Neural cell (in vitro differentiated cells): Measurements from ENCODE around the gene AVPR1B. TPM values are rescaled to one million over a fixed set of nuclear protein-coding genes. Genes with fewer than 3 reads are reported as not detected.
"Not testable (repeated sequence)": the region's sequence is repeated elsewhere in the genome, so short reads cannot be mapped to it uniquely, and the experiment has no call there.

ENCODE experiments used
- H2AFZ ChIP-seq: fragments of 200-600, 300-800 bp; sonication (generic), shearing (Covaris generic); 2 replicates; pipeline ENCODE4 v1.6.0; 2014; ENCODE audit warnings: low read depth, mild to moderate bottlenecking, antibody characterized with exemption, low read length, moderate library complexity
- H3F3A ChIP-seq: fragments of 200-600 bp; shearing (Covaris generic); 2 replicates; pipeline ENCODE4 v1.6.1; 2016; ENCODE audit warnings: mild to moderate bottlenecking, moderate library complexity, mixed read lengths, antibody characterized with exemption, low read length; ENCODE audit not compliant: insufficient read depth, poor library complexity, severe bottlenecking
- H3K27ac ChIP-seq: fragments of 200-600, 300-800 bp; sonication (generic), shearing (Covaris generic); 2 replicates; pipeline ENCODE4 v1.5.1; 2014; ENCODE audit warnings: mild to moderate bottlenecking, low read length, moderate library complexity
- H3K27me3 ChIP-seq: fragments of 300-800, 200-600 bp; sonication (generic), shearing (Covaris generic); 2 replicates; pipeline ENCODE4 v1.6.0; 2014; ENCODE audit warnings: mild to moderate bottlenecking, low read depth, low read length, moderate library complexity; ENCODE audit not compliant: insufficient read depth
- H3K36me3 ChIP-seq: fragments of 300-800, 200-600 bp; sonication (generic), shearing (Covaris generic); 2 replicates; pipeline ENCODE4 v1.5.1; 2014; ENCODE audit warnings: mild to moderate bottlenecking, antibody characterized with exemption, low read length, moderate library complexity; ENCODE audit not compliant: insufficient read depth
- H3K4me2 ChIP-seq: fragments of 300-800, 200-600 bp; sonication (generic), shearing (Covaris generic); 2 replicates; pipeline ENCODE4 v1.6.0; 2014; ENCODE audit warnings: mild to moderate bottlenecking, low read length
- H3K4me3 ChIP-seq: fragments of 300-800, 200-600 bp; sonication (generic), shearing (Covaris generic); 2 replicates; pipeline ENCODE4 v1.5.1; 2014; ENCODE audit warnings: mild to moderate bottlenecking, low read length, moderate library complexity
- H3K79me2 ChIP-seq: fragments of 200-600 bp; shearing (Covaris generic); replicated peaks from 2 replicates; pipeline ENCODE4 v1.6.0; 2014; ENCODE audit warnings: mild to moderate bottlenecking, low read length, moderate library complexity; ENCODE audit not compliant: insufficient read depth
- H3K9ac ChIP-seq: fragments of 300-800, 200-600 bp; sonication (generic), shearing (Covaris generic); 2 replicates; pipeline ENCODE4 v1.6.1; 2016; ENCODE audit warnings: mild to moderate bottlenecking, low read length, mixed read lengths
- H3K9me2 ChIP-seq: fragments of 200-600 bp; shearing (Covaris generic); 2 replicates; pipeline ENCODE4 v1.6.1; 2016; ENCODE audit warnings: mild to moderate bottlenecking, low read length, mixed read lengths; ENCODE audit not compliant: insufficient read depth
- H3K9me3 ChIP-seq: fragments of 200-600, 300-800 bp; sonication (generic), shearing (Covaris generic); 2 replicates; pipeline ENCODE4 v1.6.1; 2016; ENCODE audit warnings: mild to moderate bottlenecking, mixed run types, low read length, moderate library complexity, mixed read lengths
- H4K20me1 ChIP-seq: fragments of 200-600 bp; shearing (Covaris generic); 2 replicates; pipeline ENCODE4 v1.6.1; 2016; ENCODE audit warnings: mild to moderate bottlenecking, mixed run types; ENCODE audit not compliant: insufficient read depth
- CTCF ChIP-seq: fragments of 450-650 bp; IDR thresholded peaks from 2 replicates; pipeline ENCODE4 v1.5.1; 2014; ENCODE audit warnings: antibody characterized with exemption, mild to moderate bottlenecking, moderate library complexity; ENCODE audit not compliant: poor library complexity, severe bottlenecking
- EP300 ChIP-seq: fragments of 450-650 bp; conservative IDR thresholded peaks from 2 replicates; pipeline ENCODE4 v1.6.1; 2014; ENCODE audit warnings: antibody characterized with exemption, mild to moderate bottlenecking, moderate library complexity; ENCODE audit not compliant: poor library complexity, severe bottlenecking
- EZH2 ChIP-seq: fragments of 200-600, 300-800 bp; shearing (Covaris generic), sonication (generic); IDR thresholded peaks from 2 replicates; pipeline ENCODE4 v1.6.1; 2014; ENCODE audit warnings: antibody characterized with exemption, low read length, borderline replicate concordance, mild to moderate bottlenecking; ENCODE audit not compliant: insufficient read depth, poor library complexity, severe bottlenecking
- MXI1 ChIP-seq: fragments of 450-650 bp; conservative IDR thresholded peaks from 2 replicates; pipeline ENCODE4 v1.6.1; 2014; ENCODE audit warnings: antibody characterized with exemption, mild to moderate bottlenecking; ENCODE audit not compliant: poor library complexity, severe bottlenecking
- POLR2AphosphoS5 ChIP-seq: IDR thresholded peaks from 2 replicates; pipeline ENCODE4 v1.6.1; 2012
- RAD21 ChIP-seq: fragments of 450-650 bp; conservative IDR thresholded peaks from 2 replicates; pipeline ENCODE4 v1.6.1; 2014; ENCODE audit warnings: antibody characterized with exemption, mild to moderate bottlenecking, moderate library complexity
- REST ChIP-seq: IDR thresholded peaks from 2 replicates; pipeline ENCODE4 v1.6.1; 2012; ENCODE audit warnings: borderline replicate concordance
- SMC3 ChIP-seq: fragments of 450-650 bp; conservative IDR thresholded peaks from 2 replicates; pipeline ENCODE4 v1.6.1; 2014; ENCODE audit warnings: antibody characterized with exemption, mild to moderate bottlenecking, moderate library complexity; ENCODE audit not compliant: poor library complexity
- TAF1 ChIP-seq: IDR thresholded peaks from 2 replicates; pipeline ENCODE4 v1.6.1; 2012; ENCODE audit warnings: low read depth
- polyA plus RNA-seq: library from polyadenylated mRNA; depleted of rRNA; stranded (reverse); fragments of >200 nt; gene quantifications from 2 replicates; pipeline ENCODE4 v1.2.3, GENCODE V29; 2014

Gene AVPR1B
- polyA plus RNA-seq, 1 donor from 2014 or later, result not detected

- H3K9me3 ChIP-seq, result no peaks in the 10 kb centered on the region
These were observed 51.5 kb downstream of the AVPR1B start for GRCh38 chr1:206065547-206066145.

GRCh38 chr1:206064501-206064900 lies 52.7 kb downstream of the AVPR1B start:
- not testable (repeated sequence) for H3K27me3 ChIP-seq, H4K20me1 ChIP-seq, H3F3A ChIP-seq, H3K4me3 ChIP-seq, H3K36me3 ChIP-seq, H3K9me2 ChIP-seq, H3K9me3 ChIP-seq, H3K79me2 ChIP-seq, H3K27ac ChIP-seq, H3K9ac ChIP-seq, H2AFZ ChIP-seq, H3K4me2 ChIP-seq

More at GRCh38 chr1:206065547-206066145, 51.5 kb downstream of the AVPR1B start:
- Histone ChIP-seq H4K20me1 (no peaks in the 10 kb centered on the region), H3F3A (no peaks in the 10 kb centered on the region), H3K36me3 (no peaks in the 10 kb centered on the region), H2AFZ (no peak overlapping the region), H3K4me3 (no peak overlapping the region), H3K27me3 (no peaks in the 10 kb centered on the region), H3K27ac (no peak overlapping the region), H3K4me2 (no peak overlapping the region), H3K79me2 (no peaks in the 10 kb centered on the region), H3K9ac (no peak overlapping the region), H3K9me2 (no peaks in the 10 kb centered on the region)
- no peak for TF ChIP-seq REST
- TF ChIP-seq MXI1, result no peak
- TF ChIP-seq EP300, result no peak
- TF ChIP-seq TAF1, result no peak
- TF ChIP-seq SMC3, result no peak
- no peak for TF ChIP-seq RAD21
- TF ChIP-seq CTCF, result no peak
- TF ChIP-seq POLR2AphosphoS5, result no peak
- no peak for TF ChIP-seq EZH2

GRCh38 chr1:206064001-206064400 lies 53.2 kb downstream of the AVPR1B start:
- H3K4me2 ChIP-seq, H3K36me3 ChIP-seq, H3K9me3 ChIP-seq, H3K27me3 ChIP-seq, H3K4me3 ChIP-seq, H4K20me1 ChIP-seq, H3K27ac ChIP-seq, H3K9ac ChIP-seq, H3F3A ChIP-seq, H3K79me2 ChIP-seq, H2AFZ ChIP-seq, H3K9me2 ChIP-seq: not testable (repeated sequence)
